ENCODE measurements around the gene MIGA1. TPM values are rescaled to one million over a fixed set of nuclear protein-coding genes. Genes with fewer than 3 reads are reported as not detected.

Gene MIGA1
- total and polyA plus RNA-seq, 9 of the 15 experiments (the other 6 are each of a cell fraction or from before 2014, with no cell fraction given), result 1.6 to 5.1 (median 2.9) TPM

DNA sequence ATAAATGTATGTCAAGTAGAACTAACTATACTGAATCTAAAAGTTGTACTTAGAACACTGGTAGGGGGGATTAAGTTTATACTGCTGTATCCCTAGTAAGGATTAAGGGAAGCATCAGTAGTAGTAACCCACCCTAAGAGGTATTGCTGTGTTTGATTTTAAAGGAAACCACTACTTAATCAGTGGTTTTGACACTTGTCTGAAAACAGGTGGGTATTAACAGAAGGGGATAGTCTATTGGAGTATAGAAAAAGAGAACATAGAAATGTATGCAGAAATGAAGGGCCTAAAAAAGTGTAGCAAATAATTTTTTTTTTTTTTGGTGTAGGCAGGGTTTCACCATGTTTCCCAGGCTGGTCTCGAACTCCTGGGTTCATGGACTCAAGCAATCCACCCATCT lies 2.2 kb downstream of the MIGA1 start:
- Histone ChIP-seq H4K20me1 (replicated peaks; ENCODE audit: control insufficient read depth, insufficient read depth, low read length) (no peaks in the 10 kb centered on the region), H3K79me2 (ENCODE audit: control insufficient read depth, insufficient read depth, low read length) (peaks cover 29% of the 10 kb centered on the region), H3K27ac (ENCODE audit: extremely low read depth, low read depth, low read length) (no peak overlapping the region), H2AFZ (ENCODE audit: low read depth, low read length) (no peak overlapping the region), H3K4me2 (ENCODE audit: insufficient read depth, low read length) (no peak overlapping the region), H3K9me3 (replicated peaks; ENCODE audit: control insufficient read depth, insufficient read depth, low read depth, low read length) (peaks cover 3% of the 10 kb centered on the region; the same call in 1 of the 2 replicates), H3K36me3 (ENCODE audit: control insufficient read depth, insufficient read depth, low read length) (peaks cover 18% of the 10 kb centered on the region; the same call in 2 of the 3 replicates), H3K9ac (ENCODE audit: insufficient read depth in 1 of 2, low read depth in 2 of 2, low read length in 2 of 2) (no peak overlapping the region), H3K27me3 (ENCODE audit: control insufficient read depth in 2 of 2, insufficient read depth in 2 of 2, low read length in 2 of 2) (no peaks in the 10 kb centered on the region), H3K9me1 (ENCODE audit: control insufficient read depth, insufficient read depth, low read length) (no peaks in the 10 kb centered on the region), H3K4me1 (replicated peaks in 1 of 2; ENCODE audit: control insufficient read depth in 2 of 2, insufficient read depth in 2 of 2, low read length in 2 of 2) (peaks cover 0 to 6% of the 10 kb centered on the region in 2 experiments; a peak in 2 of 5 replicates), H3K4me3 (no peak overlapping the region)
- POLR2A ChIA-PET, result interaction anchor here (0.6 to 1.0 kb wide), 2 partner anchors 10 to 599 kb away, joined by 3 read pairs; no protein-coding TSS in a partner anchor
- no peak for ATAC-seq
- WGBS (ENCODE audit: insufficient coverage, low coverage, missing lambda C conversion rate), result 83% methylated on average over 1 of the region's 1 CpG
- FAIRE-seq, result no peak
- BruUV-seq (replicated peaks), result no TSS peak
- CTCF ChIA-PET (ENCODE audit: low intra/inter-chr PET ratio), result no interaction called here
- TF ChIP-seq RBM34 (IDR thresholded peaks at IDR 0.05; ENCODE audit: borderline replicate concordance, insufficient read depth, low read length) (no peak), EGR1 (conservative IDR thresholded peaks at IDR 0.05) (no peak), ZNF668 (CRISPR knock-in tag; IDR thresholded peaks at IDR 0.05) (no peak), MCM7 (IDR thresholded peaks at IDR 0.05) (no peak), KLF16 (IDR thresholded peaks at IDR 0.05) (no peak), HDAC3 (IDR thresholded peaks at IDR 0.05; ENCODE audit: borderline replicate concordance, partially characterized antibody) (no peak), SAFB (IDR thresholded peaks at IDR 0.05; ENCODE audit: borderline replicate concordance, low read depth, low read length) (no peak)
- DNase-seq (ENCODE audit: extremely low read depth in 1 of 4, low spot score in 3 of 4), result no peak
- intact Hi-C loops (cut with micrococcal nuclease) (no loop called here), in situ Hi-C loops (cut with MboI) (no loop called here)

DNA sequence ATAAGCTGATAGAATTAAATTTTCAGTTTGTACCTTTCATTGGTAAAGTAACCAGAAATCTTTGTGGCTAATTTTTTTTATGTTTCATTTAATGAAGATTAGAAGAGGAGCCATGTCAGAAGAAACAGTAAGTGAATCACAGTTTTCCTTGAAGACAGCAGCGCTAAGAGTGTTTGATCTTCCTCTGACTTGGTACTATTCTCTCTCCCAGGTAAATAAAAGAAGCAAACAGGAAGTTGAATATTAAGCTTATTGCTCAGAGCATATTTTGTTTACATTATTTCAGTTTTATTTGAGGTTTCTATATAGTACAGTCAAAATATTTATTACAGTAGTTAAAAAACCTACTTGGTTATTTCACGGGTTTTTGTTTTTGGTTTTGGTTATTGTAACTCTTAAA lies 3.7 kb downstream of the MIGA1 start:
- H4K20me1 ChIP-seq (replicated peaks; ENCODE audit: control insufficient read depth, insufficient read depth, low read length), result no peaks in the 10 kb centered on the region
- no peak overlapping the region for H3K9ac ChIP-seq (ENCODE audit: insufficient read depth in 1 of 2, low read depth in 2 of 2, low read length in 2 of 2)
- FAIRE-seq (peak; percentile 29), DNase-seq (ENCODE audit: extremely low read depth in 1 of 4, low spot score in 3 of 4) (no peak), ATAC-seq (no peak)
- H3K4me1 ChIP-seq (replicated peaks in 1 of 2; ENCODE audit: control insufficient read depth in 2 of 2, insufficient read depth in 2 of 2, low read length in 2 of 2), result peaks cover 0 to 6% of the 10 kb centered on the region in 2 experiments; a peak in 2 of 5 replicates
- intact Hi-C loops (cut with micrococcal nuclease), result no loop called here
- peaks cover 3% of the 10 kb centered on the region; the same call in 1 of the 2 replicates for H3K9me3 ChIP-seq (replicated peaks; ENCODE audit: control insufficient read depth, insufficient read depth, low read depth, low read length)
- no peaks in the 10 kb centered on the region for H3K9me1 ChIP-seq (ENCODE audit: control insufficient read depth, insufficient read depth, low read length)
- H3K79me2 ChIP-seq (ENCODE audit: control insufficient read depth, insufficient read depth, low read length), result peaks cover 29% of the 10 kb centered on the region
- POLR2A ChIA-PET, result interaction anchor here (0.6 kb wide), 1 partner anchor 70 kb away, joined by 3 read pairs; no protein-coding TSS in a partner anchor
- no peak overlapping the region for H3K27ac ChIP-seq (ENCODE audit: extremely low read depth, low read depth, low read length)
- H3K27me3 ChIP-seq (ENCODE audit: control insufficient read depth in 2 of 2, insufficient read depth in 2 of 2, low read length in 2 of 2), result no peaks in the 10 kb centered on the region
- in situ Hi-C loops (cut with MboI), result no loop called here
- H3K4me2 ChIP-seq (ENCODE audit: insufficient read depth, low read length), result no peak overlapping the region
- no peak overlapping the region for H2AFZ ChIP-seq (ENCODE audit: low read depth, low read length)
- peaks cover 21% of the 10 kb centered on the region; the same call in 2 of the 3 replicates for H3K36me3 ChIP-seq (ENCODE audit: control insufficient read depth, insufficient read depth, low read length)
- no peak overlapping the region for H3K4me3 ChIP-seq
- no TSS peak for BruUV-seq (replicated peaks)
- CTCF ChIA-PET (ENCODE audit: low intra/inter-chr PET ratio), result no interaction called here
- WGBS (ENCODE audit: insufficient coverage, low coverage, missing lambda C conversion rate), result 97% methylated on average over 2 of the region's 2 CpGs
- TF ChIP-seq DPF2 (IDR thresholded peaks at IDR 0.05) (no peak), MCM5 (IDR thresholded peaks at IDR 0.05; ENCODE audit: low read depth) (no peak), JUNB (CRISPR knock-in tag; conservative IDR thresholded peaks at IDR 0.05) (no peak), PHF20 (IDR thresholded peaks at IDR 0.05; ENCODE audit: partially characterized antibody) (no peak), ZNF655 (CRISPR knock-in tag; IDR thresholded peaks at IDR 0.05) (no peak), MED1 (CRISPR knock-in tag; IDR thresholded peaks at IDR 0.05; ENCODE audit: borderline replicate concordance) (no peak)
- TF ChIP-seq, protein P1, sequence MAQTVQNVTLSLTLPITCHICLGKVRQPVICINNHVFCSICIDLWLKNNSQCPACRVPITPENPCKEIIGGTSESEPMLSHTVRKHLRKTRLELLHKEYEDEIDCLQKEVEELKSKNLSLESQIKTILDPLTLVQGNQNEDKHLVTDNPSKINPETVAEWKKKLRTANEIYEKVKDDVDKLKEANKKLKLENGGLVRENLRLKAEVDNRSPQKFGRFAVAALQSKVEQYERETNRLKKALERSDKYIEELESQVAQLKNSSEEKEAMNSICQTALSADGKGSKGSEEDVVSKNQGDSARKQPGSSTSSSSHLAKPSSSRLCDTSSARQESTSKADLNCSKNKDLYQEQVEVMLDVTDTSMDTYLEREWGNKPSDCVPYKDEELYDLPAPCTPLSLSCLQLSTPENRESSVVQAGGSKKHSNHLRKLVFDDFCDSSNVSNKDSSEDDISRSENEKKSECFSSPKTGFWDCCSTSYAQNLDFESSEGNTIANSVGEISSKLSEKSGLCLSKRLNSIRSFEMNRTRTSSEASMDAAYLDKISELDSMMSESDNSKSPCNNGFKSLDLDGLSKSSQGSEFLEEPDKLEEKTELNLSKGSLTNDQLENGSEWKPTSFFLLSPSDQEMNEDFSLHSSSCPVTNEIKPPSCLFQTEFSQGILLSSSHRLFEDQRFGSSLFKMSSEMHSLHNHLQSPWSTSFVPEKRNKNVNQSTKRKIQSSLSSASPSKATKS (CRISPR knock-in tag; IDR thresholded peaks at IDR 0.05), result no peak

Measured in K562 (cell line).